Measurements from ENCODE around the gene SRL. TPM values are rescaled to one million over a fixed set of nuclear protein-coding genes. Genes with fewer than 3 reads are reported as not detected.

SRL gene
- total and polyA plus RNA-seq, 4 donors, result 0.14 to 0.22 (median 0.17) TPM

DNA sequence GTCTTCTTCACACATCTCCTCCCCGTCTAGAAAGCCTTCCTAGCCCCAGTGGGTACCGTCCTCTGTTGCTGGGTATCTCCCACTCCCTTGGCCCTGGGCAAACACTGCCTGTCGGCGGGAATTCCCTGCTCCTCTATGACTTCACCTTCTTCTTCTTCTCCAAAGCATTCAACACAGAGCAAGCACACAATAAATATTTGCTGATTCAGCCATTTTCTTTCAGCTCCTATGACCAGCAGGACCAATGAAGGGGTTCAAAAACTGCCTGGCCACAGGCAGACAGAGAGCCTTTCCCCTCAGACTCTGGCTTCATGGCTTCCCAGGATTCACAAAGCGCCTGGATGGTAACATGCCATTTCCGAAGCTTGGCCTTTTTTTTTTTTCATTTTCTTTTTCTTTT, 72.5 kb downstream of the SRL start:
- Histone ChIP-seq H3K27ac (ENCODE audit: low read depth in 1 of 2, low read length in 2 of 2) (no peak overlapping the region), H3K4me3 (ENCODE audit: low read depth in 1 of 3, low read length in 3 of 3) (no peak overlapping the region), H3K36me3 (ENCODE audit: control insufficient read depth in 4 of 4, insufficient read depth in 3 of 4, low read depth in 1 of 4, low read length in 3 of 4) (no peaks in the 10 kb centered on the region), H3K4me1 (ENCODE audit: control insufficient read depth in 4 of 4, insufficient read depth in 4 of 4, low read length in 3 of 4) (no peaks in the 10 kb centered on the region), H3K9me3 (ENCODE audit: control insufficient read depth in 4 of 4, low read length in 3 of 4) (no peaks in the 10 kb centered on the region), H3K9ac (ENCODE audit: low read depth in 1 of 2, low read length in 2 of 2) (no peak overlapping the region), H3K27me3 (ENCODE audit: control insufficient read depth in 4 of 4, insufficient read depth in 4 of 4, low read length in 3 of 4) (no peaks in the 10 kb centered on the region)
- no peak for DNase-seq (ENCODE audit: low spot score)
- TF ChIP-seq FOXA2 (IDR thresholded peaks at IDR 0.05) (no peak), SP1 (IDR thresholded peaks at IDR 0.05) (no peak), RAD21 (IDR thresholded peaks at IDR 0.05) (no peak), TAF1 (conservative IDR thresholded peaks at IDR 0.05) (no peak), HNF4G (IDR thresholded peaks at IDR 0.05) (no peak), NR2F2 (IDR thresholded peaks at IDR 0.05) (no peak), ATF3 (IDR thresholded peaks at IDR 0.05) (no peak), REST (IDR thresholded peaks at IDR 0.05) (no peak), GABPA (IDR thresholded peaks at IDR 0.05 in 1 of 2, conservative IDR thresholded peaks at IDR 0.05 in 1 of 2) (no peak), JUND (IDR thresholded peaks at IDR 0.05) (no peak), MAX (IDR thresholded peaks at IDR 0.05) (no peak), HNF4A (conservative IDR thresholded peaks at IDR 0.05) (no peak)
- TF ChIP-seq, protein P1, sequence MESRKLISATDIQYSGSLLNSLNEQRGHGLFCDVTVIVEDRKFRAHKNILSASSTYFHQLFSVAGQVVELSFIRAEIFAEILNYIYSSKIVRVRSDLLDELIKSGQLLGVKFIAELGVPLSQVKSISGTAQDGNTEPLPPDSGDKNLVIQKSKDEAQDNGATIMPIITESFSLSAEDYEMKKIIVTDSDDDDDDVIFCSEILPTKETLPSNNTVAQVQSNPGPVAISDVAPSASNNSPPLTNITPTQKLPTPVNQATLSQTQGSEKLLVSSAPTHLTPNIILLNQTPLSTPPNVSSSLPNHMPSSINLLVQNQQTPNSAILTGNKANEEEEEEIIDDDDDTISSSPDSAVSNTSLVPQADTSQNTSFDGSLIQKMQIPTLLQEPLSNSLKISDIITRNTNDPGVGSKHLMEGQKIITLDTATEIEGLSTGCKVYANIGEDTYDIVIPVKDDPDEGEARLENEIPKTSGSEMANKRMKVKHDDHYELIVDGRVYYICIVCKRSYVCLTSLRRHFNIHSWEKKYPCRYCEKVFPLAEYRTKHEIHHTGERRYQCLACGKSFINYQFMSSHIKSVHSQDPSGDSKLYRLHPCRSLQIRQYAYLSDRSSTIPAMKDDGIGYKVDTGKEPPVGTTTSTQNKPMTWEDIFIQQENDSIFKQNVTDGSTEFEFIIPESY (IDR thresholded peaks at IDR 0.05), result no peak
- TF ChIP-seq, protein P2, sequence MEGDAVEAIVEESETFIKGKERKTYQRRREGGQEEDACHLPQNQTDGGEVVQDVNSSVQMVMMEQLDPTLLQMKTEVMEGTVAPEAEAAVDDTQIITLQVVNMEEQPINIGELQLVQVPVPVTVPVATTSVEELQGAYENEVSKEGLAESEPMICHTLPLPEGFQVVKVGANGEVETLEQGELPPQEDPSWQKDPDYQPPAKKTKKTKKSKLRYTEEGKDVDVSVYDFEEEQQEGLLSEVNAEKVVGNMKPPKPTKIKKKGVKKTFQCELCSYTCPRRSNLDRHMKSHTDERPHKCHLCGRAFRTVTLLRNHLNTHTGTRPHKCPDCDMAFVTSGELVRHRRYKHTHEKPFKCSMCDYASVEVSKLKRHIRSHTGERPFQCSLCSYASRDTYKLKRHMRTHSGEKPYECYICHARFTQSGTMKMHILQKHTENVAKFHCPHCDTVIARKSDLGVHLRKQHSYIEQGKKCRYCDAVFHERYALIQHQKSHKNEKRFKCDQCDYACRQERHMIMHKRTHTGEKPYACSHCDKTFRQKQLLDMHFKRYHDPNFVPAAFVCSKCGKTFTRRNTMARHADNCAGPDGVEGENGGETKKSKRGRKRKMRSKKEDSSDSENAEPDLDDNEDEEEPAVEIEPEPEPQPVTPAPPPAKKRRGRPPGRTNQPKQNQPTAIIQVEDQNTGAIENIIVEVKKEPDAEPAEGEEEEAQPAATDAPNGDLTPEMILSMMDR (IDR thresholded peaks at IDR 0.05; ENCODE audit: low read depth, low read length, missing input control), result no peak
- 92% methylated on average over 6 of the region's 6 CpGs for WGBS

GRCh38 chr16:4166821-4167220, 75.1 kb downstream of the SRL start:
- 94% methylated on average over 4 of the region's 4 CpGs for WGBS
- Histone ChIP-seq H3K9ac (ENCODE audit: low read depth in 1 of 2, low read length in 2 of 2) (no peak overlapping the region), H3K4me1 (ENCODE audit: control insufficient read depth in 4 of 4, insufficient read depth in 4 of 4, low read length in 3 of 4) (no peaks in the 10 kb centered on the region), H3K4me3 (ENCODE audit: low read depth in 1 of 3, low read length in 3 of 3) (no peak overlapping the region), H3K36me3 (ENCODE audit: control insufficient read depth in 4 of 4, insufficient read depth in 3 of 4, low read depth in 1 of 4, low read length in 3 of 4) (no peaks in the 10 kb centered on the region), H3K27ac (ENCODE audit: low read depth in 1 of 2, low read length in 2 of 2) (no peak overlapping the region), H3K9me3 (ENCODE audit: control insufficient read depth in 4 of 4, low read length in 3 of 4) (no peaks in the 10 kb centered on the region), H3K27me3 (ENCODE audit: control insufficient read depth in 4 of 4, insufficient read depth in 4 of 4, low read length in 3 of 4) (no peaks in the 10 kb centered on the region)
- DNase-seq (ENCODE audit: low spot score), result no peak
- no peak for TF ChIP-seq GABPA (IDR thresholded peaks at IDR 0.05 in 1 of 2, conservative IDR thresholded peaks at IDR 0.05 in 1 of 2)
- TF ChIP-seq EGR1 (IDR thresholded peaks at IDR 0.05; ENCODE audit: low read depth in 2 of 2), result no peak
- no peak for TF ChIP-seq YY1 (IDR thresholded peaks at IDR 0.05)
- TF ChIP-seq MAX (IDR thresholded peaks at IDR 0.05), result no peak
- no peak for TF ChIP-seq FOXA1 (IDR thresholded peaks at IDR 0.05)
- TF ChIP-seq NR2F2 (IDR thresholded peaks at IDR 0.05), result no peak
- TF ChIP-seq RXRA (IDR thresholded peaks at IDR 0.05), result no peak
- no peak for TF ChIP-seq TAF1 (conservative IDR thresholded peaks at IDR 0.05)
- no peak for TF ChIP-seq FOXA2 (IDR thresholded peaks at IDR 0.05)
- TF ChIP-seq REST (IDR thresholded peaks at IDR 0.05), result no peak
- no peak for TF ChIP-seq ATF3 (IDR thresholded peaks at IDR 0.05)
- TF ChIP-seq HNF4G (IDR thresholded peaks at IDR 0.05), result no peak

Data from liver (tissue), 9 donors.